ENCODE data around the gene OR1F1. TPM values are rescaled to one million over a fixed set of nuclear protein-coding genes. Genes with fewer than 3 reads are reported as not detected.
"Not testable (repeated sequence)": the region's sequence is repeated elsewhere in the genome, so short reads cannot be mapped to it uniquely, and the experiment has no call there.

OR1F1 gene
- polyA plus RNA-seq = not detected

GRCh38 chr16:3187798-3188674 lies at the start of gene OR1F1:
OR1F1 (plus strand) TSS chr16:3188204.
- no peak within 1 kb of the TSS for H3K27ac ChIP-seq (ENCODE audit: low read depth, low read length)
- WGBS, 3 donors = 2 to 3% (median 2%) methylated on average over 42 to 51 of the region's 51 CpGs

GRCh38 chr16:3138342-3138741 lies 49.7 kb upstream of the OR1F1 start:
- H3K27ac ChIP-seq (ENCODE audit: low read depth, low read length) = no peak overlapping the region
- 87 to 93% (median 88%) methylated on average over 21 of the region's 21 CpGs for WGBS, 3 donors

GRCh38 chr16:3138823-3139426 lies 49.1 kb upstream of the OR1F1 start:
- 87 to 93% (median 92%) methylated on average over 14 of the region's 14 CpGs for WGBS, 3 donors
- no peak overlapping the region for H3K27ac ChIP-seq (ENCODE audit: low read depth, low read length)

- not testable (repeated sequence) for H3K27ac ChIP-seq (ENCODE audit: low read depth, low read length)
These were observed 48.4 kb upstream of the OR1F1 start for GRCh38 chr16:3139561-3139960.

GRCh38 chr16:3140603-3141427 lies 47.2 kb upstream of the OR1F1 start:
- 94 to 96% (median 96%) methylated on average over 54 to 69 of the region's 69 CpGs for WGBS, 3 donors
- no peak overlapping the region for H3K27ac ChIP-seq (ENCODE audit: low read depth, low read length)

More at GRCh38 chr16:3139561-3139960, 48.4 kb upstream of the OR1F1 start:
- WGBS, 3 donors = 91 to 93% (median 91%) methylated on average over 9 of the region's 9 CpGs

- WGBS, 3 donors = 96 to 97% (median 96%) methylated on average over 23 of the region's 23 CpGs
- no peak overlapping the region for H3K27ac ChIP-seq (ENCODE audit: low read depth, low read length)
These were observed 46.2 kb upstream of the OR1F1 start for GRCh38 chr16:3141781-3142311.

- H3K27ac ChIP-seq (ENCODE audit: low read depth, low read length) = no peak overlapping the region
- WGBS, 3 donors = 95 to 98% (median 97%) methylated on average over 22 of the region's 22 CpGs
These were observed 45.7 kb upstream of the OR1F1 start for GRCh38 chr16:3142327-3142726.

- H3K27ac ChIP-seq (ENCODE audit: low read depth, low read length) = no peak overlapping the region
- 89 to 93% (median 90%) methylated on average over 13 of the region's 13 CpGs for WGBS, 3 donors
These were observed 45.2 kb upstream of the OR1F1 start for GRCh38 chr16:3142770-3143169.

- 92 to 95% (median 94%) methylated on average over 11 of the region's 11 CpGs for WGBS, 3 donors
- H3K27ac ChIP-seq (ENCODE audit: low read depth, low read length) = no peak overlapping the region
These were observed 44.8 kb upstream of the OR1F1 start for GRCh38 chr16:3143189-3143588.

GRCh38 chr16:3143598-3144320 lies 44.2 kb upstream of the OR1F1 start:
- H3K27ac ChIP-seq (ENCODE audit: low read depth, low read length) = no peak overlapping the region

GRCh38 chr16:3144321-3144983 lies 43.6 kb upstream of the OR1F1 start:
- H3K27ac ChIP-seq (ENCODE audit: low read depth, low read length) = no peak overlapping the region
- WGBS, 3 donors = 73 to 78% (median 74%) methylated on average over 18 of the region's 18 CpGs

More at GRCh38 chr16:3143598-3144320, 44.2 kb upstream of the OR1F1 start:
- 64 to 84% (median 83%) methylated on average over 19 to 23 of the region's 23 CpGs for WGBS, 3 donors

- WGBS, 3 donors = 83 to 91% (median 86%) methylated on average over 10 of the region's 10 CpGs
These were observed 42.9 kb upstream of the OR1F1 start for GRCh38 chr16:3145151-3145550.

GRCh38 chr16:3145660-3146059 lies 42.3 kb upstream of the OR1F1 start:
- 75 to 84% (median 80%) methylated on average over 11 to 12 of the region's 12 CpGs for WGBS, 3 donors
- no peak overlapping the region for H3K27ac ChIP-seq (ENCODE audit: low read depth, low read length)

More at GRCh38 chr16:3145151-3145550, 42.9 kb upstream of the OR1F1 start:
- H3K27ac ChIP-seq (ENCODE audit: low read depth, low read length) = no peak overlapping the region

- 88 to 93% (median 91%) methylated on average over 16 of the region's 16 CpGs for WGBS, 3 donors
- no peak overlapping the region for H3K27ac ChIP-seq (ENCODE audit: low read depth, low read length)
These were observed 40.8 kb upstream of the OR1F1 start for GRCh38 chr16:3147046-3147756.

GRCh38 chr16:3147757-3148104 lies 40.3 kb upstream of the OR1F1 start:
- 93 to 96% (median 94%) methylated on average over 5 of the region's 5 CpGs for WGBS, 3 donors
- no peak overlapping the region for H3K27ac ChIP-seq (ENCODE audit: low read depth, low read length)

- WGBS, 3 donors = 89 to 94% (median 93%) methylated on average over 13 of the region's 13 CpGs
- H3K27ac ChIP-seq (ENCODE audit: low read depth, low read length) = no peak overlapping the region
These were observed 39.5 kb upstream of the OR1F1 start for GRCh38 chr16:3148256-3149192.
